PFSK-1 (cell line): ENCODE results near the gene ITGA3.

Experiments used
- FOXP2 ChIP-seq: optimal IDR thresholded peaks from 2 replicates; pipeline ENCODE3; 2011; ENCODE audit warnings: borderline replicate concordance, control low read depth, inconsistent platforms; ENCODE audit not compliant: insufficient read depth; ENCODE audit errors: extremely low read length, extremely low read depth
- POLR2AphosphoS5 ChIP-seq: IDR thresholded peaks from 2 replicates; pipeline ENCODE4 v1.6.1; 2012; ENCODE audit warnings: low read depth, mild to moderate bottlenecking, control low read depth, low read length, moderate library complexity
- SIN3A ChIP-seq: IDR thresholded peaks from 2 replicates; pipeline ENCODE4 v1.6.1; 2012; ENCODE audit warnings: mild to moderate bottlenecking, low read length, moderate library complexity, borderline replicate concordance; ENCODE audit not compliant: insufficient read depth
- TAF1 ChIP-seq: IDR thresholded peaks from 2 replicates; pipeline ENCODE4 v1.6.1; 2012; ENCODE audit warnings: low read length, control low read depth, borderline replicate concordance; ENCODE audit not compliant: insufficient read depth
- TF ChIP-seq, protein P1 (sequence below), 2 experiments: IDR thresholded peaks; 2 replicates each; pipeline versions ENCODE4 v1.6.1 to v1.8.0; 2011 to 2012; ENCODE audit warnings: low read depth in 2 of 2, low read length in 2 of 2, control low read depth in 1 of 2, inconsistent platforms in 1 of 2, mild to moderate bottlenecking in 1 of 2, moderate library complexity in 1 of 2; ENCODE audit not compliant: insufficient read depth in 1 of 2

ITGA3 gene

DNA sequence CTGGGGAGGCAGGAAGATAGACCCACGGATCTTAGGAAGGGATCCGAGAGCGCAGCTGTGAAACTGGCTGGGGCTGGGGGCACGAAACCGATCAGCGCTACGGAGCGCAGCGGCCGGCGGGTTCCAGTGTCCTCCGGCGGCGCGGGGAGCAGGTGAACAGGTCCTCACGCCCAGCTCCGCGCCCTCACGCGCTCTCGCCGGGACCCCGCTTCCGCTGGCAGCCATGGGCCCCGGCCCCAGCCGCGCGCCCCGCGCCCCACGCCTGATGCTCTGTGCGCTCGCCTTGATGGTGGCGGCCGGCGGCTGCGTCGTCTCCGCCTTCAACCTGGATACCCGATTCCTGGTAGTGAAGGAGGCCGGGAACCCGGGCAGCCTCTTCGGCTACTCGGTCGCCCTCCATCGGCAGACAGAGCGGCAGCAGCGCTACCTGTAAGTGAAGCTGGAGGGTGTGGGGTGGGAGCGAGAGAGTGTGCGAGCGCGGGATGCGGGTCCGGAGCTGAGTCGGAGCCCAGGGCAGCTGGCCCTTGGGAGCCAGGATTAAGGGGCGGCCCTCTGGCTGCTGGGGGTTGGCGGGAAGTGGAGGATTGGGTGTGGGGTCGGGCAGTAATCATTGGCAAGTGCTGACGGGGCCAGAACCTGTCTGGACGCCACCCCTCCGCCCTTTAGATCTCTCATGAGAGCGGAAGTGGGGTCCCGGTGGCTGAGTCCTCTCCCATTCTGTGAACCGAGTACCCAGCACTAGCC is 479 bp downstream of the ITGA3 start:
- TF ChIP-seq POLR2AphosphoS5 (no peak), FOXP2 (no peak), TAF1 (no peak), SIN3A (no peak)
- TF ChIP-seq, protein P1, sequence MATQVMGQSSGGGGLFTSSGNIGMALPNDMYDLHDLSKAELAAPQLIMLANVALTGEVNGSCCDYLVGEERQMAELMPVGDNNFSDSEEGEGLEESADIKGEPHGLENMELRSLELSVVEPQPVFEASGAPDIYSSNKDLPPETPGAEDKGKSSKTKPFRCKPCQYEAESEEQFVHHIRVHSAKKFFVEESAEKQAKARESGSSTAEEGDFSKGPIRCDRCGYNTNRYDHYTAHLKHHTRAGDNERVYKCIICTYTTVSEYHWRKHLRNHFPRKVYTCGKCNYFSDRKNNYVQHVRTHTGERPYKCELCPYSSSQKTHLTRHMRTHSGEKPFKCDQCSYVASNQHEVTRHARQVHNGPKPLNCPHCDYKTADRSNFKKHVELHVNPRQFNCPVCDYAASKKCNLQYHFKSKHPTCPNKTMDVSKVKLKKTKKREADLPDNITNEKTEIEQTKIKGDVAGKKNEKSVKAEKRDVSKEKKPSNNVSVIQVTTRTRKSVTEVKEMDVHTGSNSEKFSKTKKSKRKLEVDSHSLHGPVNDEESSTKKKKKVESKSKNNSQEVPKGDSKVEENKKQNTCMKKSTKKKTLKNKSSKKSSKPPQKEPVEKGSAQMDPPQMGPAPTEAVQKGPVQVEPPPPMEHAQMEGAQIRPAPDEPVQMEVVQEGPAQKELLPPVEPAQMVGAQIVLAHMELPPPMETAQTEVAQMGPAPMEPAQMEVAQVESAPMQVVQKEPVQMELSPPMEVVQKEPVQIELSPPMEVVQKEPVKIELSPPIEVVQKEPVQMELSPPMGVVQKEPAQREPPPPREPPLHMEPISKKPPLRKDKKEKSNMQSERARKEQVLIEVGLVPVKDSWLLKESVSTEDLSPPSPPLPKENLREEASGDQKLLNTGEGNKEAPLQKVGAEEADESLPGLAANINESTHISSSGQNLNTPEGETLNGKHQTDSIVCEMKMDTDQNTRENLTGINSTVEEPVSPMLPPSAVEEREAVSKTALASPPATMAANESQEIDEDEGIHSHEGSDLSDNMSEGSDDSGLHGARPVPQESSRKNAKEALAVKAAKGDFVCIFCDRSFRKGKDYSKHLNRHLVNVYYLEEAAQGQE (IDR thresholded peaks at IDR 0.05; ENCODE audit: insufficient read depth in 1 of 2, low read depth in 2 of 2, low read length in 2 of 2), result no peak

DNA sequence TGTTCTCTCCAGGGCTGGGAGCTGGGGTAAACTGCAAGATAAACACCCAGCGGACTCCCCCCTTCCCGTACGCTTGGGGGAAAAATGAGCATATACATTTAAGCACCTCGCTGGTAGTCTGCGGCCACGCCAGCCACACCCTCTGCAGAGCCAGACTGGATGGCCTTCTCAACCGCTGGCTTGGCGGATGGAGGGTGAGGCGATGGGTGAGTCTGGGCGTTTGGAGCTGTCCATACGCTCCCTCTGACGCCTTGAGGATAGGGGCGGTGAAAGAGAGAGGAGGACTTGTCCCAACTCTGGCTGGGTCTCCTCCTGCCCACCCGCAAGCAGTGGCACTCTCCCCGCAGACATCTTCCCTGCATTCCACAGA is 1.0 kb downstream of the ITGA3 start:
- TF ChIP-seq, protein P1 (IDR thresholded peaks at IDR 0.05; ENCODE audit: insufficient read depth in 1 of 2, low read depth in 2 of 2, low read length in 2 of 2), result no peak
- TF ChIP-seq SIN3A (no peak), POLR2AphosphoS5 (no peak), FOXP2 (no peak), TAF1 (no peak)

DNA sequence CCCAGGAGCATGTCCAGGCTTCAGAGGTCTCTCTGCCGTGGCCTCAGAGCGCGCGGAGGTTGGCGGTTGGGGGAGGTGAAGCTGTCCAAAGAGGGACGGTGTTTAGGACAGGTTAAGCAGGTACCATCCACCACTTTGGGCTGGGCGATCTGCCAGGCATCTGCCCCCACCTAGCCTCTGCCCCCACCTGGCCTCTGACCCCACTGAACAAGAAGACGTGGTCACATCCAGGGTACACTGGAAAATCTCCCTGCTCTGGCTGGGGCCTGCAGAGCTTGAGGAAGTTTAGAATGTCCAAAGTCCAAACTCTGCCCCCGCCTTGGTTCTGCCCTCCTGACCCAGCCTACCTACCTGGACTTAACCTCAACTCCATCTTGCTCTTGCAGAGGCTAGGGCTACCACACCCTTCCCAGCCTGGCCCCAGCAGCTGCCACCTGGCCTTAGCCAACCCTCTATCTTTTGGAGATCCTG is 1.6 kb downstream of the ITGA3 start:
- no peak for TF ChIP-seq SIN3A
- no peak for TF ChIP-seq POLR2AphosphoS5
- TF ChIP-seq, protein P1 (IDR thresholded peaks at IDR 0.05; ENCODE audit: insufficient read depth in 1 of 2, low read depth in 2 of 2, low read length in 2 of 2), result no peak
- no peak for TF ChIP-seq TAF1
- no peak for TF ChIP-seq FOXP2

DNA sequence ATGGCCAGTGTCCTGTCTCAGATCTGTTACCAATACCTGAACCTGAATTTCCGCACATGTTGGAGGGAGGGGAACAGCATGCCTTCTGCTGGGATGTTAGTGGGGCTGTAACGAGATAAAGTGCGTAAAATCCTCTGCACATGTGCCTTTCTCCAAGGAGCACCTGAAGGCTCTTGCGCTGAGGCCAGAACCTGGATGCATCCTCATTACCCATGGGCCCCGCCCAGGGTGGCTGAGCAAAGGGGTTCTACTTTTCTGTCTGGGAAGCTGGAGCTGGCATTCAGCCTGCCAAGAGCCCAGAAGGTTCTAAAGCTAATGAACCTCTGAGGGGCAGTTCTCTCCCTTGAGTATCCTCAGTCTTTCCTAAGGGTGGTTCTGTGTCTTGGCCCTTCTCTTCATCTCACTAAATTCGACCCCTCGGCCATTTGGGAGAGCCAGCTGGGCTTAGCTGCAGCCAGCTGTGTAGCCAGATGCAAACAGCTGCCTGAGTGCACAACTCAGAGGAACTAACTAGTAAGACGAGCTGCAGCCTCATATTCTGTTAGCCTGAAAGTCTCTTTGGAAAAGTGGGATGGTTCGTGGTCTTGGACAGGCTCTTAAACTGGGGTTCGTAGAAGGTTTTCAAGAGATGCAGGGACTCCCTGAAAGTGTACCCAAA is 2.5 kb downstream of the ITGA3 start:
- TF ChIP-seq SIN3A (no peak), POLR2AphosphoS5 (no peak), FOXP2 (no peak), TAF1 (no peak)
- TF ChIP-seq, protein P1 (IDR thresholded peaks at IDR 0.05; ENCODE audit: insufficient read depth in 1 of 2, low read depth in 2 of 2, low read length in 2 of 2), result no peak
